HG03565 (cell line): ENCODE measurements around the gene C19orf38.
"Not testable (repeated sequence)": the region's sequence is repeated elsewhere in the genome, so short reads cannot be mapped to it uniquely, and the experiment has no call there.

Experiments used
- ATAC-seq: cut with Tn5 transposase; IDR thresholded peaks from one replicate; pipeline ENCODE4 v1.9.1; 2021; ENCODE audit warnings: mild to moderate bottlenecking, moderate library complexity; ENCODE audit not compliant: unreplicated experiment

C19orf38 gene

GRCh38 chr19:10846500-10847202 lies 1.6 kb upstream of the C19orf38 start:
- ATAC-seq, result no peak

- no peak for ATAC-seq
Measured at GRCh38 chr19:10850631-10851030, 2.4 kb downstream of the C19orf38 start.

DNA sequence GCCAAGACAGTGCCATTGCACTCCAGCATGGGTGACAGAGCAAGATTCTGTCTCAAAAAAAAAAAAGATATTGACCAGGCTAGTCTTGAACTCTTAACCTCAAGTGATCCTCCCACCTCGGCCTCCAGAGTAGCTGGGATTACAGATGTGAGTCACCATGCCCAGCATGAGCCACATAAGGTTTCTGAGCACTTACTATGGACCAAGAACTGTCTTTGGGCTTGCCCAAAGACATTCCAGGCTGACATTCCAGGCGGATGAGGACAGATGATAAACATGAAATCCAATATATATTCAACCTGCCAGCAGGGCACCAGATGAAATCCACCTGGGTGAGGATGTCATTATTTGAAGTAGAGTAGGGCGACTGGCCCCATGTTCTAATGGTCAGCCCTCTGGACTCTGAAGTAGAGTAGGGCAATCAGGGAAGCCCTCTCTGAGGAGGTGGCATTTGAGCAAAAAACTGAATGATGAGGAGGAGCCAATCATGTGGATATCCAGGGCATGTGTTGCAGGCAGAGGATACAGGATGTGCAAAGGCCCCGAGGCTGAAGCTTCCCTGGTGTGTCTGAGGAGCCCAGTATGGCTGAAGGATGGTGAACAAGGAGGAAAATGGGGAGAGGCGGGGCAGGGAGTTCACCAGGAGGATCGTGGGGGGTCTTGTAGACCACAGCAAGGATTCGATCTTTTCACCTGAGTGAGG lies 4.0 kb downstream of the C19orf38 start:
- no peak for ATAC-seq

GRCh38 chr19:10852941-10853340 lies 4.7 kb downstream of the C19orf38 start:
- no peak for ATAC-seq

DNA sequence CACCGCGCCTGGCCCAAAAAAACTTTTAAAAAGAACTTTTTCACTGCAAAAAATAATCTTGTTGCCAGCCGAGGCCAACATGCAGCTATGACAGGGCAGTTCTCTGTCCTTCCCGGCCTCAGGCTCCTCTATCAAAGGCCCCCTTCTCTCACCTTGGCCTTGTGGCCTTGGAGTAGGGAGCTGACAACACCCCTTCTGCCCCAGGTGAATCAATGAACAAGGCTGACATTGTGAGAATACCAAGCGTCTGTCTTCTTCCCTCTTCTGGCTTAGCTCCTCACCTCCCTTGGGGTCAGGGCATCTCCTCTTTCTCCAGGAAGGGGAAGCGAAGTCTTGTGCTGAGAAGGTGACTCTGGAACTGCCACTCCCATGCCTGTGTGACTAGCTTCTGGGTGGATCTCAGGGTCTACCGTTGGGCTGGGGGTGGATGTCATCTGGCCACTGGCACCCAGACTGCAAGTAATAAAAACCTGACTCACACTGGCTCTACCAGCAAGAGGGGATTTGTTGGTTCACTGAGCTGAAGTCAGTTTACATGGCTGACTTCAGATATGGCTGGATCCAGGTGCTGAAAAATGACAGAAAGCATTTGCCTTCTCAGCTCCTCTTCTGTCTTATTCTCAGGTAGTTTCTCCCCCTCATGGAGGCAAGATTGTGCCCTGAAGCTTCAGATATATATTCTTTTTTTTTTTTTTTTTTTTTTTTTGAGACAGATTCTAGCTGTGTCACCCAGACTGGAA lies 6.3 kb downstream of the C19orf38 start:
- ATAC-seq, result no peak

- ATAC-seq, result no peak
Measured at GRCh38 chr19:10855879-10856522, 7.8 kb downstream of the C19orf38 start.

DNA sequence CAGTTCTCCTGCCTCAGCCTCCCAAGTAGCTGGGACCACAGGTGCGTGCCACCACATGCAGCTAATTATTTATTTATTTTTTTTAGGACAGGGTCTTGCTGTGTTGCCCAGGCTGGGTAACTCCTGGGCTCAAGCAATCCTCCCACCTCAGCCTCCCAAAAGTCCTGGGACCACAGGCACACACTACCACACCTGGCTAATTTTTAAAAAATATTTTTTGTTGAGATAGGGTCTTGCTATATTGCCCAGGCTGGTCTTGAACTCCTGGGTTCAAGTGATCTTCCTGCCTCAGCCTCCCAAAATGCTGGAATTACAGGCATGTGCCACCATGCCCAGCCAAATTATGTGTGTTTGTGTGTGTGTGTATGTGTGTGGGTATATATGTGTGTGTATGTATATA lies 8.7 kb downstream of the C19orf38 start:
- not testable (repeated sequence) for ATAC-seq

- no peak for ATAC-seq
Measured at GRCh38 chr19:10858204-10858828, 10.1 kb downstream of the C19orf38 start.

DNA sequence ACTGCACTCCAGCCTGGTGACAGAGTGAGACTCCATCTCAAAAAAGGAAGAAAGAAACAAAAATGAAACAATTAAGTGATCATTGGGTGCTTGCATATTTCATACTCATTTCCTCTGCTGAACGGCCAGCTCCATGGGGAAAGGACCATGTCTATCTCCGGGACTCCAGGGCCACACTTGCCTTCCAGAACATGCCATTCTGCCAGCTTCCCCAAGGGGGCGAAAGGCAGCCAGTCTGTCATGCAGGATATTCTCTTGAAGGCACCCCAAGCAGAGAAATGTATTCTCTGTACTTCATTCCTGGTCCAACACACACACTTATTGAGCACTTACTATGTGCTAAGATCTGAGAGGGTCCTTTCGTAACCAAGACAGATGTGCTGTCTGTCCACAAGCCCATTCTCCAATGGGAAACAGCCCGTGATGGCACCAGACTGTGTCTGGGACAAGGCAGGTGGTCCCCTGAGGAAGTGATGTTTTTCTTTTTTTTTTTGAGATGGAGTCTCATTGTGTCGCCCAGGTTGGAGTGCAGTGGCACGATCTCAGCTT lies 13.0 kb downstream of the C19orf38 start:
- ATAC-seq, result no peak

- no peak for ATAC-seq
Measured at GRCh38 chr19:10862561-10863106, 14.4 kb downstream of the C19orf38 start.

- ATAC-seq, result no peak
Measured at GRCh38 chr19:10863107-10863717, 15.0 kb downstream of the C19orf38 start.

DNA sequence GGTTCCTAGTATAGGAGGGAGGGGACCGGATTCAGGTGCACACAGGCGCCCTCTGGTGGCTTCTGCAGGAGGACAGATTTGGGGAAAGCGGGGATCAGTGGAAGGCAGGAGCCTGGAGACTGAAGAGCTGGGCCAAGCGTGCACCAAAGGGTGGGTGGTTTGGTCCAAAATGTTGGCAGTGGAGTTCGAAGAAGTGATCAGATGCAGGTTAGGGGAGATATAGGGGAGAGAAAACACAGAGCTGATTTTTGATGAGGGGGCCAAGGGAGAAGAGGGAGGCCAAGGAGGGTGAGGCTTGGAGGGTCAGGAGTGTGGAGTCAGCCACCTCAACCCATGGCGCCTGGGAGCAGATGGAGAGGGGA lies 16.3 kb downstream of the C19orf38 start:
- ATAC-seq, result no peak

- no peak for ATAC-seq
Measured at GRCh38 chr19:10866495-10866894, 18.3 kb downstream of the C19orf38 start.

- no peak for ATAC-seq
Measured at GRCh38 chr19:10868872-10869547, 20.8 kb downstream of the C19orf38 start.

GRCh38 chr19:10869872-10870311 lies 21.7 kb downstream of the C19orf38 start:
- ATAC-seq, result not testable (repeated sequence)

DNA sequence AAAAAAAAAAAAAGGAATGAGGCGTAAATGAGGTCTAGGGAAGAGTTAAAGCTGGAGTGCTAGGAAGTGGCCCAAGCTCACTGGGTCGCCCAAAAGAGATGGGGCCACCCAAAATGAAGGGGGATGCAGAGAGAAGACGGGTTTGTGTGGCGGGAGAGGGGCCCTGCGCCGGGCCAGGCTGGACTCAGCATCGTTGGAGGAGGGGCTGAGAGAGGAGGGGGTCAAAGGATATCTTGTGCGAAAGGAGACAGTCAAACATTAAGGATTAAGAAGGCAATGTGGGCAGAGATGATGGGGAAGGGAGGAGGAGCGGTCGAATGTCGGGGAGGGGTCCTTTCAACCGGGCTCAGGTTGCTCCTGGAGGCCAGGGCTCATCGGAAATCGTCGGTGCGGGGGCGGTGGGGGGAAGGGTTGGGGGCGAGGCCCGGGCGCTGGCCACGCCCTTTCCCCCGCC lies 22.3 kb downstream of the C19orf38 start:
- ATAC-seq, result no peak

DNA sequence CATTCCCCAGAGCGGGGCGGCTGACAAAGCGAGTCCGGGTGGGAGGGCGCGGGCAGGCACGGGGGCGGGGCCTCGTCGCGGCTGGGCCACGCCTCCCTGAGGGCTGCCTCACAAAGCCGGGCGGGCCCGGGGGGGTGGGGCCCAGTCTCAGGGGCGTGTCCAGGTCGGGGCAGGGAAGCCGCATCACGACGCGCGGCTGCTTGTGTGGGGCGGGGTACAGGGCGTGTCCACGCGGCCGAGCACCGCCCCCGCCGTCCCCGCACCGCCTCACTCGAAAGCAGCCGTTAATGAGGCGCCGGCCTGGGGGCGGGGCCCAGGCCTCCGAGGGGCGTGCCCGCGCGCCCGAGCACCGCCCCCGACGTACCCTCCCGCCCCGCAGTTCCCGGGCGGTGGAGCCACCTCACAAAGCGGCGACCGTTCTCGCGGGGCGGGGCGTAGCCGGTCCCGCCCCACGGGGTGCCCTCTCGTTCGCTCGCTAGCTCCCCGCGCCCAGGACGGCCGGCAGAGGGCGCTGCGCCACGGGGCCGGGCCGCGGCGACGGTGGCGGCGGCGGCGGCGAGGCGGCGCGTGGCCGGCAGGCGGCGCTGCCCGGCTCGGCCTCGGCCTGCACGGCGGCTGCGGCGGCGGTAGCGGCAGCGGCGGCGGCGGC lies 22.9 kb downstream of the C19orf38 start, which contains the start of gene CARM1:
TSS of gene CARM1 (plus strand) at position 599 of the 649 bp plus-strand sequence. CDS start 150 bp downstream, outside the sequence.
- ATAC-seq, result peak; percentile 74

- ATAC-seq, result peak; percentile 4
Measured at GRCh38 chr19:10871711-10872545, 23.7 kb downstream of the C19orf38 start.
